AG09309 (cell line): ENCODE results near the gene EVL.

Experiments used
- DNase-seq: peaks from one replicate; pipeline ENCODE4 v3.0.0-alpha.2; 2010; ENCODE audit warnings: low read depth
- H3K4me3 ChIP-seq: 2 replicates; pipeline ENCODE4 v1.5.1; 2011; ENCODE audit warnings: mild to moderate bottlenecking, low read depth, low read length, moderate library complexity; ENCODE audit not compliant: control insufficient read depth
- TF ChIP-seq, protein P1 (sequence below): IDR thresholded peaks from 2 replicates; pipeline ENCODE4 v1.5.1; 2011; ENCODE audit warnings: mild to moderate bottlenecking, low read depth, low read length, inconsistent platforms; ENCODE audit not compliant: insufficient read depth, control insufficient read depth; ENCODE audit errors: missing control alignments

EVL gene

DNA sequence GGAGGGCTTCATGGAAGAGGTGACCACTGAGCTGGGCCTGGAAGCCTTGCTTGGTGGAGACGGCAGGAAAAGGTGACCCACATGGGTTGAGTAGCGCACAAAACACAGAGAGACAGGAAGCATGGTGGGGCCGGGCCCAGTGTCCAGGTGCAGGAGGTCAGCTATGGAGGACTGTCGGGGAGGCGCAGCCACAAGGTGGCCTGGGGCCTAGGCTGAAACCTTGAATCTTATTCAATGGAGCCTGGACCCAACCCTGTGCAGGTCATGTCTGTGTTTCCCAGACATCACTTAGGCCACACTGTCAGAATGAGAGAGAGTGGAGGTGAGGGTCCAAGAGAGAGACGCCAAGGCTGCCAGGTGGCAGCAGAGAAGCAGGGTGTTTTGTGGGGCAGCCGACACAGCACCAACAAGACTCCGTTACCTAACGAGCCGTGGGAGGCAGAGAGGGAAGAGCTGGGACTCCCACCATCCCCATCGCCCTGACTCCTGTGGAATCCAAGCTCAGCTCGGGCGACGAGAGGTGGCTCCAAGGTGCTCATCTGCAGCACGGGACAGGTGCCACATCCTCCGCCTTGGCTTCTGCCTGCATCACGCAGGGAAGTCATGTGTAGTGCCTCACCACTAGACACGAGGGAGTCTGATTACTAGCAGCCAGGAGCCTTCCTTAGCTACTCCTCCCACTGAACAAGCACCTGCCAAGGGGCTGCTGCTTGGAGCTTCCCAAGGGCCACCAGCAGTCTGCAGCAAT lies 55.5 kb downstream of the EVL start:
- DNase-seq, result no peak
- H3K4me3 ChIP-seq, result no peak overlapping the region
- TF ChIP-seq, protein P1, sequence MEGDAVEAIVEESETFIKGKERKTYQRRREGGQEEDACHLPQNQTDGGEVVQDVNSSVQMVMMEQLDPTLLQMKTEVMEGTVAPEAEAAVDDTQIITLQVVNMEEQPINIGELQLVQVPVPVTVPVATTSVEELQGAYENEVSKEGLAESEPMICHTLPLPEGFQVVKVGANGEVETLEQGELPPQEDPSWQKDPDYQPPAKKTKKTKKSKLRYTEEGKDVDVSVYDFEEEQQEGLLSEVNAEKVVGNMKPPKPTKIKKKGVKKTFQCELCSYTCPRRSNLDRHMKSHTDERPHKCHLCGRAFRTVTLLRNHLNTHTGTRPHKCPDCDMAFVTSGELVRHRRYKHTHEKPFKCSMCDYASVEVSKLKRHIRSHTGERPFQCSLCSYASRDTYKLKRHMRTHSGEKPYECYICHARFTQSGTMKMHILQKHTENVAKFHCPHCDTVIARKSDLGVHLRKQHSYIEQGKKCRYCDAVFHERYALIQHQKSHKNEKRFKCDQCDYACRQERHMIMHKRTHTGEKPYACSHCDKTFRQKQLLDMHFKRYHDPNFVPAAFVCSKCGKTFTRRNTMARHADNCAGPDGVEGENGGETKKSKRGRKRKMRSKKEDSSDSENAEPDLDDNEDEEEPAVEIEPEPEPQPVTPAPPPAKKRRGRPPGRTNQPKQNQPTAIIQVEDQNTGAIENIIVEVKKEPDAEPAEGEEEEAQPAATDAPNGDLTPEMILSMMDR, result no peak

DNA sequence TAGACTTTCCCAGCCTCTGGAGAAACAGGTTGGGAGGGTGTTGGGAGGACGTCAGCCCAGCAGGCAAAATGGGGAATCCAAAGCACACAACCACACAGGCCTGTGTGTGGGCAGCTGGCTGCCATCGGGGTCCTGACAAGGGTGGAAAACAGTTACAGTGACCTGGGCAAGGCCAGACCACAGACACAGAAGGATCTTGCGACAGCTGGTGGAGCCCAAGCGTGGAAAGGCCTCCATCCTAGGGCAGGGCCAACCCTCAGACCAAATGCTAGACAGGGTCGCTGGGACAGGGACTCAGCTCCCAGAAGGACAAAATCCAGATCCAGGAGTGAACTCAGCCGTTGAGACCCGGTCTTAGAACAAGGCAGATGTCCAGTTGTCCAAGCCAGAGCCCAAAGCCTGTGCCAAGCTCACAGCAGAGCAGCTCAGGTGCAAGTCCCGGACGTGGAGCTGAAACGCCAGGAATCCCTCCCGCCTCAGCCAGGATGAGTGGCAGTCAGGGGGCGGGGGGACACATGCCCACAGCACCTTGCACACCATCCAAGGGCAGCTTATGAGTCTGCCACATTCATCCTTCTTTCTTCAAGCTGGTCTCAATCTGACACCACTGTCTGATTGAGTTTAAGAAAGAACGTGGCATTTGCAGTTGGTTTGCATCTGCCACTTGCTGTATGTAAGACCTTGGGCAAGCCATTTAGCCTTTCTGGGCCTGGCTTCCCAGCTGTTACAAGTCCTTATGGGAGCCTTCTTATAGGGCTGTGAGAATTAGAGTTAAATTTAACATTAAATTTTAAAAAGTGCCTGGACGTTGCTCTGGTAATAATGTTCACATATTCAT lies 56.6 kb downstream of the EVL start:
- TF ChIP-seq, protein P1, result no peak
- no peak for DNase-seq
- no peak overlapping the region for H3K4me3 ChIP-seq

DNA sequence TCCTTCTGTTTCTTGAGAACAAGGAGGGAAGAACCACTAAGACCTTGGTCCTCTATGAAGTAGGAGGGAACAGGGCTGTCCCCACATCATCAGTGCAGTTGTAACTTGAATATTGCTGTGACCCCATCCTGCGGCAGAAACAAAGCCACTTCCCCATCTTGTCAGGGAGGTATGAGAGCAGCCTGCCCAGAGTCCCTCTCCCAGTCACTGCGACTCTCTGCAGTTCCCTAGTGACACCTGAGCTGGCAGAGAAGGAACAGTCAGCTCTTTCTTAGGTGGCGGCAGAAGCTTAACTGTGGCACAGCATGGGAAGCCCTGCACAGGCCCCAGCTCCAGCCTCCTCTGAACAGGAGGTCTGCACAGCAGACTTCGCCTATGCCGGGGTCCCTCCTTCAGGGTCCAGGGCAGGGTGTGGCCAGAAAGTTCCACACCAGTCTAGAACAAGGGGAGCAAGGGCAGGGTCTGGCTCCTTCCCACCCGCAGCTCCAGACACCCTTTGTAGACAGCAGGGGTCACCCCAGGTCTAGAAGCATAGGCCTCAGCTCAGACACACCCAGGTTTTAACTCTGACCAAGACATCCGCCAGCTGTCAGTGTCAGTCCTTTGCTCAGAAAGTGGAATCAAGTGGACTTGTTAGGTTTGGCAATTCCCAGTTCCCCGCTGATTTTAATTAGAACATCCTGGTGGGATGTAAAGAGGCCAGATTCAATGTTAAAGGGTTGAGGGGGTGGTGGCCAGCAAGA lies 57.4 kb downstream of the EVL start:
- TF ChIP-seq, protein P1, result no peak
- no peak for DNase-seq
- H3K4me3 ChIP-seq, result no peak overlapping the region

DNA sequence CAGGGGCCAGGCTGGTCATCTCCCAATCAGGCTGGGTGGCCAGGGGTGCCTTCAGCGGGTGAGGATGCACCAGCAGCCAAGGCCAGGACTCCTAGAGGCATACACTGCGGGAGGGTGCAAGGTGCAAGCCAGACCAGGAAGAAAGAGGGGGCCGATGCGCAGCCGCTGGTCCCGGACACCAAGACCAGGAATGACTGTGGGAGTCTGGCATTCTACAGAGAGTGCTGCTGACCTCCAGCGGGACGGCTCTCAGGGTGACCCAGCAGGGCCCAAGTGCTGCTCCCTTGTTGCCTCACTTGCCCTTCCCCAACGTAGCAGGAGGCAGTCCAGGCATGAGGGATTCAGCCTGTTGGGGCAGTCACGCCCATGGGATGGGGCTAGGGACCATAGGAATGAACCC lies 58.4 kb downstream of the EVL start:
- no peak for DNase-seq
- TF ChIP-seq, protein P1, result no peak
- no peak overlapping the region for H3K4me3 ChIP-seq

DNA sequence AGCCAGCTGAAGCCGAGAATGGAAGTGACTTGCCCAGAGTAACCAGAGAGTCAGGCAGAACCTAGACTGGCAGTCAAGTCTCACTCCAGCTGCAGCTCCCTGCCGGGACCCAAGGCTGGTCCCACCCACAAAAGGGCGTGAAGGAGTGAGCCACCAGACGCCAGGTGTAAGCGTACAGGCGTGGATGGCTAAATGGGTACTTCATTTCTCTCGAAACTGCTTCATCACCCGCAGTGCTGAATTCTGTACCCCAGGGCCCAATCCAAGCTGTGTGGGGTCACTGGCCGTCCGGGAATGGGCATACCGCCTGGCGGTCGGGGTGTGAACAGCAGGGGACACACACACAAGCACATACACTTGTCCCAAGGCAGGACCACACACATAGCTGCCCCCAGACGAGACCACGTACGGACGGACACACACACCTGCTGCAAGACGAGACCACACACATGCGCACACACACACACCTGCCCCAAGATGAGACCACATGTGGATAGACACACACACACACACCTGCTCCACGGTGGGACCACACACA lies 59.4 kb downstream of the EVL start:
- H3K4me3 ChIP-seq, result no peak overlapping the region
- no peak for DNase-seq
- TF ChIP-seq, protein P1, result no peak

DNA sequence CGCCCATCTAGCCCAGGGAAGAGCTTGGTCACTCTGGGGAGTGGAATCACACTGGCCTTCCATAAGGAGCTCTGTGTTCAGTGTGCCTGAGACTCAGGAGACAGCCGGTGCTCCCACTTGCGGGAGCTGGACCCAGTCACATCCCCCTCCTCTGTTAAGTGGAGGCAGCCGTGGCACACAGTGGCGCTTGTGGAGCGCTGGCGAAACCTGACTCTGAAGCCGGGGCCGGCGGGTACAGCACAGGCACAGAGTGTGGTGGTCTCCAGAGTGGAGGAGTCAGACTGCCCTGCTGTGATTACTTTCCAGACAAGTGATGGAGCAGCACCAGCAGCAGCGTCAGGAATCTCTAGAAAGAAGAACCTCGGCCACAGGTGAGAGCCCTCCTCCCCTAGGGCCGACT lies 61.2 kb downstream of the EVL start:
- H3K4me3 ChIP-seq, result no peak overlapping the region
- DNase-seq, result no peak
- TF ChIP-seq, protein P1, result no peak
